Brain microvascular endothelial cell (primary cell): ENCODE measurements around the gene SERINC5.

Experiments used
- DNase-seq: peaks from one replicate; pipeline ENCODE4 v3.0.0-alpha.2; 2020
- H3K27ac ChIP-seq: fragments of 250-450 bp; sonication (Bioruptor Pico); 2 replicates; pipeline ENCODE4 v1.5.1; 2020; ENCODE audit warnings: mild to moderate bottlenecking, moderate library complexity
- H3K27me3 ChIP-seq: fragments of 250-450 bp; sonication (Bioruptor Pico); replicated peaks from 2 replicates; pipeline ENCODE4 v1.5.1; 2020; ENCODE audit warnings: mild to moderate bottlenecking
- H3K36me3 ChIP-seq: fragments of 250-450 bp; sonication (Bioruptor Pico); replicated peaks from 2 replicates; pipeline ENCODE4 v1.5.1; 2020; ENCODE audit warnings: mild to moderate bottlenecking
- H3K4me3 ChIP-seq: 2 replicates; pipeline ENCODE4 v1.5.1; 2011; ENCODE audit warnings: low read depth, mild to moderate bottlenecking, control low read depth, low read length, moderate library complexity
- in situ Hi-C: cut with HindIII; loops from 2 replicates; pipeline ENCODE4 v1.10.0; 2017; ENCODE audit warnings: low sequenced_read_pairs, low pct_ligation_motif_present
- TF ChIP-seq, protein P1 (sequence below): IDR thresholded peaks from 2 replicates; pipeline ENCODE4 v1.5.1; 2011; ENCODE audit warnings: low read depth, mild to moderate bottlenecking, moderate library complexity, low read length, control low read depth, inconsistent platforms; ENCODE audit errors: missing control alignments

The SERINC5 gene

DNA sequence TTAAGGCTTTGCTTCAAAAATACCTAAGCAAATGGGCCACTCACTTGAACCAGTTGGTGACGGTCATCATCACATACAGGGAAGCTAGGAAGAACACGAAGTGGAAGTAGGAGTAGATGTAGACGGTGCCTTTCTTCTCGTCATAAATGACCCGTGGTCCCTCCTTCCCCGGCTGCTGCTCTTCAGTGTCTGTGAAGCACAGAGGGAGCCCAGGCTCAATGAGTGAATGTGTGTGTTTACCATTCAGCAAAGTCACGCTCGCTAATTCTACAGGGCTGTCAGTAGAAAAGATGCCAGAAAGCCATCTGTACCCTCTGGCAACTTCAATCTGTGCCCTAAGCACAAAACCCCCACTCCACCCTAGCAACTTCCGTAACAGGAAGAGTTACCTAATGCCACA lies 109.8 kb downstream of the SERINC5 start:
- in situ Hi-C loops, result no loop called here
- H3K36me3 ChIP-seq, result peaks cover 2% of the 10 kb centered on the region

DNA sequence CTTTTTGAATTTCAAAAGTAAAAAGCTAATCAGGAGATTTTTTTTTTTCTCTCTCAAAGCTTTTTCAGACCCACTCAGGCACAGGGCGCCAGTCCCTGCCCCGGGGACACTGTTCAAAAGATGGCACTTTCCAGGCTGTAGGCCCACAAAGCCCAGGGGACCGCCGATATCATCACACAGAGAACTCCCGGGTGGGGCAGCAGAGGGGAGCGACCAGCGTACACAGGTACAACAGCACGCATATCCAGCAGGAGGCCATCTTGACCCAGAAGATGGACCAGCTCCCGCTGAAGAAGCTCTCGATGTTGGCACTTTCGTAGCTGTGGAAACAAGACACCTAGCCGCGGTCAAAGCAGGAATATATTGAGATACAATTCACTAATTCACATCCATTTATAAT lies 112.4 kb downstream of the SERINC5 start:
- no peak overlapping the region for H3K4me3 ChIP-seq
- TF ChIP-seq, protein P1, sequence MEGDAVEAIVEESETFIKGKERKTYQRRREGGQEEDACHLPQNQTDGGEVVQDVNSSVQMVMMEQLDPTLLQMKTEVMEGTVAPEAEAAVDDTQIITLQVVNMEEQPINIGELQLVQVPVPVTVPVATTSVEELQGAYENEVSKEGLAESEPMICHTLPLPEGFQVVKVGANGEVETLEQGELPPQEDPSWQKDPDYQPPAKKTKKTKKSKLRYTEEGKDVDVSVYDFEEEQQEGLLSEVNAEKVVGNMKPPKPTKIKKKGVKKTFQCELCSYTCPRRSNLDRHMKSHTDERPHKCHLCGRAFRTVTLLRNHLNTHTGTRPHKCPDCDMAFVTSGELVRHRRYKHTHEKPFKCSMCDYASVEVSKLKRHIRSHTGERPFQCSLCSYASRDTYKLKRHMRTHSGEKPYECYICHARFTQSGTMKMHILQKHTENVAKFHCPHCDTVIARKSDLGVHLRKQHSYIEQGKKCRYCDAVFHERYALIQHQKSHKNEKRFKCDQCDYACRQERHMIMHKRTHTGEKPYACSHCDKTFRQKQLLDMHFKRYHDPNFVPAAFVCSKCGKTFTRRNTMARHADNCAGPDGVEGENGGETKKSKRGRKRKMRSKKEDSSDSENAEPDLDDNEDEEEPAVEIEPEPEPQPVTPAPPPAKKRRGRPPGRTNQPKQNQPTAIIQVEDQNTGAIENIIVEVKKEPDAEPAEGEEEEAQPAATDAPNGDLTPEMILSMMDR, result no peak

More for the DNA sequence above, 109.8 kb downstream of the SERINC5 start:
- TF ChIP-seq, protein P1, result no peak
- no peak for DNase-seq
- Histone ChIP-seq H3K27ac (no peak overlapping the region), H3K27me3 (no peaks in the 10 kb centered on the region), H3K4me3 (no peak overlapping the region)

DNA sequence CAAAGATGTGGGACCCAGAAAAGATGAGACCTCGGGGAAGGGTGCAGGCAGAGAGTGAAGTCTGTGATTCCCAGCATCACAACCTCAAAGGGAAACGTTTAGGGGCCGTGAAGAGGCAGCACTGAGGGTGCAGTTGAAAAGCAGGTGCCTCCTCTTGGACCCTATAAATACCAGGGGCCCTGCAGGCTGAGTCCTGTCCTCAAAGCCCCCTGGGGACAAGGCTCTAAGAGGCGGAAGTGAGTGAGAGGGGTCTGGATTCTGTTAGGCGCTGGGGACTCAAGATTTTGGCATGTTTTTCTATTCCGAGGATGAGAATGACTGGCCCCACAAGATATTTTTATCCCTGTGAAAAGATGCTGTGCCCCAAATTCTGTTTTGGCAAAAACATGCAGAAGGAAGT lies 112.9 kb downstream of the SERINC5 start:
- H3K4me3 ChIP-seq, result no peak overlapping the region
- in situ Hi-C loops, result no loop called here
- no peaks in the 10 kb centered on the region for H3K27me3 ChIP-seq
- peaks cover 2% of the 10 kb centered on the region for H3K36me3 ChIP-seq
- H3K27ac ChIP-seq, result no peak overlapping the region
- DNase-seq, result no peak
- TF ChIP-seq, protein P1, result no peak

More for the DNA sequence above, 112.4 kb downstream of the SERINC5 start:
- peaks cover 2% of the 10 kb centered on the region for H3K36me3 ChIP-seq
- DNase-seq, result no peak
- in situ Hi-C loops, result no loop called here
- no peak overlapping the region for H3K27ac ChIP-seq
- H3K27me3 ChIP-seq, result no peaks in the 10 kb centered on the region

DNA sequence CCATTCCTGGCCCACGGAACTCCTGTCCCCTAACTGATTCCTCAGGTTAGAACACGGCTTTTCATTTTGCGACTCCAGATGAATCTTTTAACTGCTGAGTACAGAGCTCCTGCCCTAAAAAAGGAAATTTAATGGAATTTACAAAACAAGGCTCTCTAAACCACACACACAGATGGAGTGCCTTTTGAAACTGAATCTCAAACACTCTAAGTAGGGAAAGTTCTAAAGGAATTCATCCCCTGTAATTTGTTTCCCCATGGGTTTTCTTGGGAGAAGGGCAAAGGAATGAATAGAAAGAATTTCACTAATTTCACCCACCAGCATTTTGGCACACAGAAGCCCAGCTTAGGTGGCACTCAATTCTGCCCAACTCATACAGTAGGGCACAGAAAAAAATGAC lies 114.2 kb downstream of the SERINC5 start:
- TF ChIP-seq, protein P1, result no peak
- no peaks in the 10 kb centered on the region for H3K27me3 ChIP-seq
- in situ Hi-C loops, result no loop called here
- H3K36me3 ChIP-seq, result peaks cover 2% of the 10 kb centered on the region
- H3K4me3 ChIP-seq, result no peak overlapping the region
- no peak overlapping the region for H3K27ac ChIP-seq
- DNase-seq, result no peak

DNA sequence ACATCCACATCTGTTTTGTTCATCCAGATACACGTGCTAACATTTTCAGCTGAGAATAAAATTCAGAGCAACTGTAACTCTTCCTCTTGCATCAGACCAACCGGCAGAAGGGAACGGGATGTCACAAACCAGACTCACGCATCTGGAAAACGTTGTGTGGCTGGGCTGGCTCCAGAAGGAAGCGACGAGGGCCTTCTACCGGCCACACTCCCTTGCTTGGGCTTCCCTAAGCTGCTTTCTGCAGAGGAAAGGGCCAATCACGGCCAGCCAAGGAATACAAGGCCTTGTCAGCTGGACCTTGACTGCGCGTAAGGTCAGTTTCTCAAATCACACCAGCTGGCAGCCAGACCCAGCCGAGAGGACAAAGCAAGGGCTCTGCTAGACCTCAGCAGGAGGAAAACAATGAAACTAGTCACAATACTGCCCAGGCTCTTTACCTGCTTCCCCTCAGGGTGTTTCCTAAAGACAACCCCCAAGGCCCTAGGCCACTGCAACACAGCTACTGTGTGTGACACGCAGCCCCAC lies 114.6 kb downstream of the SERINC5 start:
- H3K27ac ChIP-seq, result no peak overlapping the region
- DNase-seq, result peak; percentile 16

More for the DNA sequence above, 114.6 kb downstream of the SERINC5 start:
- peaks cover 2% of the 10 kb centered on the region for H3K36me3 ChIP-seq
- in situ Hi-C loops, result no loop called here
- H3K27me3 ChIP-seq, result no peaks in the 10 kb centered on the region
- no peak overlapping the region for H3K4me3 ChIP-seq
- TF ChIP-seq, protein P1, result no peak
